Skin epidermis (tissue), 12 donors: ENCODE measurements around the gene ATP5MK.
"Not testable (repeated sequence)": the region's sequence is repeated elsewhere in the genome, so short reads cannot be mapped to it uniquely, and the experiment has no call there.

Experiments used
- H3K27ac ChIP-seq, 21 experiments: fragments of 200-600 bp; sonication (generic) in 11 of 21; one replicate each; pipeline ENCODE4 v1.5.0; 2020; ENCODE audit warnings: mild to moderate bottlenecking in 3 of 21, inconsistent platforms in 2 of 21, moderate library complexity in 2 of 21
- H3K4me3 ChIP-seq, 7 experiments: fragments of 200-600 bp; sonication (generic) in 2 of 7; one replicate each; pipeline ENCODE4 v1.5.0; 2020; ENCODE audit warnings: inconsistent platforms in 2 of 7, mild to moderate bottlenecking in 2 of 7, moderate library complexity in 1 of 7

Gene ATP5MK

DNA sequence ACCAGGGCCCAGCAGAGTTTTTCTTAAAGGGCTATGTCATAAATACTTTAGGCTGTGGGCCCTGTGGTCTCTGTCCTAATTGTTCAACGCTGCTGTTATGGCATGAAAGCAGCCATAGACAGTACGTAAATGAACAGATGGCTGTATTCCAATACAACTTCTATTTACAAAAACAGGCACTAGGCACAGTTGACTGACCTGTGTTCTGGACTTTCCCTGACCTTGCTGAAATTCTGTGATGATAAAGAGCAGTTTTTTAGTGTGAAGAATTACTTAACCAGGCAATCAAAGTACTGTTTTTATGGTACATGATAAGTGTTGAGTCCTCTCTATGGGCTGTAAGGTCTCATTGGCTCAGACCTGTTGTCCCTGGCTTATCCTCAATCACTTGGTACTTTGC is 17.3 kb upstream of the ATP5MK start:
- H3K4me3 ChIP-seq: no peak overlapping the region
- no peak overlapping the region for H3K27ac ChIP-seq

DNA sequence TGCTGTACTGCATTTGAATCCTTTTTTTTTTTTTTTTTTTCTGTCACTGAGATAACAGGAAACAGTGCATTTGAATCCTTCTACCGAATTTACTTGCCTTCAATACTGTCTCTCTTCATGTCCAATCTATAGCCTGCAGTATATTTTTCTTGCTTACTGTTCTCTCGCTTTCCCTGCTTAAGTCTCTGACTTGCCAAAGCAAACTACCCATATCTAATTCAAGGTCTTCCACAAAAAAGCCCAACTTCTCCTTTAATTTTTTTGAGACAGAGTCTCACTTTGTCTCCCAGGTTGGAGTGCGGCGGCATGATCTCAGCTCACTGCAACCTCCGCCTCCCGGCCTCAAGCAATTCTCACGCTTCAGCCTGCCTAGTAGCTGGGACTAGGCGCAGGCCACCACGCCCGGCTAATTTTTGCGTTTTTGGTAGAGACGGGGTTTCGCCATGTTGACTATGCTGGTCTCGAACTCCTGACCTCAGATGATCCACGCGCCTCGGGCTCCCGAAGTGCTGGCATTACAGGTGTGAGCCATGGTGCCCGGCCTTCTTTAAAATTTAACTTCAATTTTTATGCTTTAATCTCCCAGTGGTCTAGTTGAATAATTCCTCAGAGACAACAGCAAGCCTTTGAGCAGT is 1.0 kb upstream of the ATP5MK start:
- H3K27ac ChIP-seq: peak overlapping the region in 16 of 21 experiments; percentile 32 to 97 (median 89)
- H3K4me3 ChIP-seq: peak overlapping the region; percentile 63 to 98 (median 86)

DNA sequence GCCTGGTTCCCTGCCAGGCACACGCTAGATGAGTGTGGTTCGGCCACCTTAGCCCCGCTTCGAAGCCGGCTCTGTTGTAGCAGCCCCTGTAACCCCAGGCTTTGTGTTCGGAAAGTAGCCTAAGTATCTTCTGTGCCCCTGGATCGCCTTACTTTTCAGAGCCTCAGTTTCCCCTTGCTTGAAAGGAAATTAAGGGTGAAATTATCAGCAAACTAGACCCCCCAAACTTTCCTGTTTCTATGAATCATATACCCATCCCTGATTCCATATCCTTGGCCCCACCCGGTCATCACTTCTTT is 463 bp upstream of the ATP5MK start:
- H3K4me3 ChIP-seq: peak overlapping the region; percentile 63 to 98 (median 86)

DNA sequence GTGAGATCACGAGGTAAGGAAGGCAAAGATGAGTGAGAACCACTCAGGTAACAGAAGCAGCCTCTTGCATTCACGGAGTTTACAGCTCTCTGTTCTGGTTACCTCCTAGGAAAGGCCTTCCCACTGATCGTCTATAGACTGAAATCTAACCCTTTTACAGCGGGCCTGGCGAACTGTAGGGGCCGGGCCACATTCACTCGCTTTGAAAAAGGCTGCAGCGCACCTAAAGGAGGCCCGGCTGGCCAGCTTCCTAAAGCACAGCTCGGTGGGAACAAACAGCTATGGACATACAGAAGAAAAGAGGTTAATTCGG is 565 bp downstream of the ATP5MK start:
- Histone ChIP-seq H3K27ac (peak overlapping the region; percentile 55 to 97 (median 87)), H3K4me3 (peak overlapping the region; percentile 63 to 98 (median 86))

More for the DNA sequence above, 463 bp upstream of the ATP5MK start:
- H3K27ac ChIP-seq: peak overlapping the region in 20 of 21 experiments; percentile 32 to 97 (median 86)

DNA sequence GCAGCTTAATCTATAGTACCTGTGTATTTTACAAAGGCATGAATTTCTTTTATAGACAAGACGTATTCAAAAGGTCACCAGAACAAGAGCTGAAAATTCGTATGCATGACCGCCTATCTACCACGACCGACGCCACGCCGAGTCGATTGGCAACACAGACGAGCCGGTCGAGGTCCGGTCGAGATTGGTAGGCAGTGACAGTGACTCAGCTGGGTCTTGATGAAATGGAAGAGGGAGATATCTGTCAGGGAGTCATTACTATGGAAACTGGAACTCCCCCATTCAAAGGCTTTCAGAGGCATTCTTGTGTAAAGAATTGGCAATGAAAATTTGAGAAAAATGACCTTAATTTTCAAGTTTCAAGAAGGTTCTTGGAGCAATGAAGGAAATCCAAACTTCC is 2.1 kb downstream of the ATP5MK start:
- no peak overlapping the region for H3K4me3 ChIP-seq
- no peak overlapping the region for H3K27ac ChIP-seq

DNA sequence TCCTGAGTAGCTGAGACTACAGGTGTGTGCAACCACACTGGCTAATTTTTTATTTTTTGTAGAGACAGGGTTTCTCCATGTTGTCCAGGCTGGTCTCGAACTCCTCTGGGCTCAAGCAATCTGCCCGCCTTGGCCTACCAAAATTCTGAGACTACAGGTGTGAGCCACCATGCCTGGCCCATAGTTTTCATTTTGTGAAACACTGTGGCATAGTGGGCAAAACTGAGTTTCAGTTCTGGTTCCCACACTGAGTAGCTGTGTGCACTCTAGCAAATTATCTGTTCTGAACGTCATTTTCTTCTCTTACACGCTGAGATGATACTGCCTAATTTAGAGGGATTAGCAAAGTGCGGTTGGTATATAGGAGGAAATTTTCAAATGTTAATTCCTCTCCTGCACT is 13.5 kb downstream of the ATP5MK start:
- Histone ChIP-seq H3K27ac (no peak overlapping the region), H3K4me3 (no peak overlapping the region)

DNA sequence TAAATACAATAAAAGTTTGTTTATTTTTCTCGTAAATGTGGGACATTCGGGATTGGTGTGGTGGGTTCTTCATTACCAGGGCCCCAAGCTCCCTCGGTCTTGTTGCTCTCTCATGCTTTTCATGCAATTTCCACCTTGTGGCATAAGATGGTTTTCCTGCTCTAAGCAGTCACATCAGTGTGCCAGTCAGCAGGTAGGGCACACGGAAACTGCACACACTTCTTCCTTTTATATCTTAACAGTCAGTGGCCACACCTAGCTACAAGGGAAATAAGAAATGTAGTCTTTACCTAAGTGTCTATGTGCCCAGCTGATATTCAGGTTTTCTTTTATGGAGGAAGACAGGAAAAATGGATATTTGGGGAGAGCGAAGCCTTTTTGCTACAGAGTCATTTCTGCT is 22.0 kb downstream of the ATP5MK start:
- Histone ChIP-seq H3K4me3 (no peak overlapping the region), H3K27ac (no peak overlapping the region)

DNA sequence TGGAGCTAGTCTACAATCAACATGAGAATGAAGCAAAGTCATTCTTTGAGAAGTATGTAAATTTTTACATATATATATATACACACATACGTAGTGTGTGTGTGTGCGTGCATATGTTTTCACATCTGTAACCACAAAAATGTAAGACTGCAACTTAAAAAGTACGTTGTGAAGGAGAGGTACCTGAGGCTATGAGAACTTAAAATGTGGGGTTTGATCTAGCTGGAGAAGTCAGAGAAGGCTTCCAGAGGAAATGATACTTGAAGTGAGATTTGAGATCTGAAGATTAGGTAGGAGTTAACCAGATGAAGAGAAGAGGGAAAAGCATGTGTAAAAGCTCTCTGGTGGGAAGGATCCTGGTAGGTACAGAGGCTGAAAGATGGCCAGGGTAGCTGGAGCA is 22.7 kb downstream of the ATP5MK start:
- Histone ChIP-seq H3K4me3 (no peak overlapping the region), H3K27ac (no peak overlapping the region)

DNA sequence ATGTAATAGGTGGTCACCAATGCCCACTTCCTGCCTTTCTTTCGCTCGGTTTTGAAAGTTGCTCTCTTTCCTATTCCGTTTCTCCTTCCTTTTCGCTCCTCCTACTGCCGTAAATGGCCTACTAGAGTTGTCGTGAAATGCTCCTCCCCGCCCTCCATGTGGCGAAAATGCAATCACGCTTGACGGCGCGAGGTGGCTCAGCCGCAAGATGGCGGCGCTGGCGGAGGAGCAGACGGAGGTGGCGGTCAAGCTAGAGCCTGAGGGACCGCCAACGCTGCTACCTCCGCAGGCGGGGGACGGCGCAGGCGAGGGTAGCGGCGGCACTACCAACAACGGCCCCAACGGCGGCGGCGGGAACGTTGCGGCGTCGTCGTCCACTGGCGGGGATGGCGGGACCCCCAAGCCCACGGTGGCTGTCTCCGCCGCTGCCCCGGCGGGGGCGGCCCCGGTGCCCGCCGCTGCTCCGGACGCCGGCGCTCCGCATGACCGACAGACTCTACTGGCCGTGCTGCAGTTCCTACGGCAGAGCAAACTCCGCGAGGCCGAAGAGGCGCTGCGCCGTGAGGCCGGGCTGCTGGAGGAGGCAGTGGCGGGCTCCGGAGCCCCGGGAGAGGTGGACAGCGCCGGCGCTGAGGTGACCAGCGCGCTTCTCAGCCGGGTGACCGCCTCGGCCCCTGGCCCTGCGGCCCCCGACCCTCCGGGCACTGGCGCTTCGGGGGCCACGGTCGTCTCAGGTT is 28.3 kb downstream of the ATP5MK start, which contains the start of gene TAF5:
TSS of gene TAF5 (plus strand) at position 195 of the 737 bp plus-strand sequence. CDS start at position 209, 14 bp downstream.
- Histone ChIP-seq H3K4me3 (peak within 1 kb of the TSS; percentile 73 to 100 (median 98)), H3K27ac (peak within 1 kb of the TSS in 20 of 21 experiments; percentile 71 to 96 (median 92))

DNA sequence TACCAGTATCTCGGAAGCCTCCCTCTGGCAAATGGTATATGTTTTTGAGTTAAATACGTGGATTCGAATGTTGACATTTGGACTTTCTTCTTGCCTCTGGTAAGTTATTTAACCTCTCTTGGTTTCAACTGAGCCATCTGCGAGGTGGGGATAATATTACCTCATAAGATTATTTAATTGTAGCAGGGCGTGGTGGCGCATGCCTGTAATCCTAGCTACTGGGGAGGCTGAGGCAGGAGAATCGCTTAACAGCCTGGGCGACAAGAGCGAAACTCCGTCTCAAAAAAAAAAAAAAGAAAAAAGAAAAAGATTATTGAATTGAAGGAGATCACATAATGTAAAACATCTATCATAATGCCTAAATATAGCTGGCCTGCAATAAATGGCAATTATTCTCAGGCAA is 28.9 kb downstream of the ATP5MK start:
- H3K27ac ChIP-seq: peak overlapping the region in 19 of 21 experiments; percentile 71 to 96 (median 92)
- H3K4me3 ChIP-seq: peak overlapping the region; percentile 73 to 100 (median 98)

DNA sequence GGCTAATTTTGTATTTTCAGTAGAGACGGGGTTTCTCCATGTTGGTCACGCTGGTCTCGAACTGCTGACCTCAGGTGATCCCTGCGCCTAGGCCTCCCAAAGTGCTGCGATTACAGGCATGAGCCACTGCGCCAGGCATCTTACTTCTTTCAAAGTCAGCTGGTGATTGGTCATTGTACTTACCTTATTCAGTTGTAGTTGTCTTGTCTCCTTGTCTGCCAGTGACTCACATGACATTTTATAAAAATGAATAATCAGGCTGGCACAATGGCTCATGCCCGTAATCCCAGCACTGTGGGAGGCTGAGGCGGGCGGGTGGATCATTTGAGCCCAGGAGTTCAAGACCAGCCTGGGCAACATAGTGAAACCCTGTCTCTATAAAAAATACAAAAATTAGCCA is 35.5 kb downstream of the ATP5MK start:
- not testable (repeated sequence) for H3K4me3 ChIP-seq, H3K27ac ChIP-seq

DNA sequence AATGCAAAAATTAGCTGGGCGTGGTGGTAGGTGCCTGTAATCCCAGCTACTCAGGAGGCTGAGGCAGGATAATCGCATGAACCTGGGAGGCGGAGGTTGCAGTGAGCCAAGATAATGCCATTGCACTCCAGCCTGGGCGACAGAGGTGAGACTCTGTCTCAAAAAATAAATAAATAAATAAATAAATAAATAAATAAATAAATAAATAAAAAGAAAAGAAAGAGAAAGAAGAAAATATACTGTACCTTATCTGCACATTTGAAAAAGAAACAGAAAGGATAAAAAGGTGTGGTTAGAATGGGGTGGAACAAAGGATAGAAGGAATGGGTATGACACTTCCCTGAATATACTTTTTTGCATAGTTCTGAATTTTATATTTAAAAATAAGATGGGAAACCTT is 36.8 kb downstream of the ATP5MK start:
- not testable (repeated sequence) for H3K4me3 ChIP-seq, H3K27ac ChIP-seq

DNA sequence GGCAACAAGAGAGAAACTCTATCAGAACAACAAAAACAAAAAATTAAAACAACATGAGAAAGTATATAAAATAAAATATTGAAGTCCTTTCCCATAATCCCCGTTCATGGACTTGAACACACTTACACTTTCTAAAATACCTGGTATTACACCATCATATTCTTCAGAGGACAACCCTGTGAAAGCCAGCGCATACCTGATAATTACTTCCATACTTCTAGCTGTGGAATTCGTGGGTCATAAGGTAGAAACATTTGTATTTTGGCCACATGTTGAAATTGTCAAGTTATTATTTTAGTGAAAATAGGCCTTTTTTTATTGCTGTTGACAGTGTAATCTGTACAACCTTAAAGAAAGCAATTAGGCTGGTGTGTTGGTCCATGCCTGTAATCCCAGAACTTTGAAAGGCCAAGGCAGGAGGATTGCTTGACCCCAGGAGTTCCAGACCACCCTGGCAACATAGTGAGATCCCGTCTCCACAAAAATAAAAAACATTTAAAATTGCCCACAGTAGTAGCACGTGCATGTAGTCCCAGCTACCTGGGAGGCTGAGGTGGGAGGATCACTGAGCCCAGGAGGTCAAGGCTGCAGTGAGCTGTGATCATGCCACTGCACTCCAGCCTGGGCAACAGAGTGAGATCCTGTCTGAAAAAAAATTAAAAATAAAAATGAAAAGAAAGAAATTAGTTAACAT is 40.2 kb downstream of the ATP5MK start:
- no peak overlapping the region for H3K4me3 ChIP-seq

DNA sequence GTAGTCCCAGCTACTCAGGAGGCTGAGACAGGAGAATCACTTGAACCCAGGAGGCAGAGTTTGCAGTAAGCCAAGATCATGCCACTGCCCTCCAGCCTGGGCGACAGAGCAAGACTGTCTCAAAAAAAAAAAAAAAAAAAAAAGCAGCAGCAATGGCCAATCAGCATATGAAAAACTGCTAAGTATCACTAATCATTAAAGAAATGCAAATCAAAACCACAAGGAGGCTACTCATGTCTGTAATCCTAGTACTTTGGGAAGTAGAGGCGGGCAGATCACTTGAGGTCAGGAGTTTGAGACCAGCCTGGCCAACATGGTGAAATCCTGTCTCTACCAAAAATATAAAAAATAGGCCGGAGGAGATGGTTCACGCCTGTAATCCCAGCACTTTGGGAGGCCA is 41.7 kb downstream of the ATP5MK start:
- H3K27ac ChIP-seq, H3K4me3 ChIP-seq: not testable (repeated sequence)

More for the DNA sequence above, 40.2 kb downstream of the ATP5MK start:
- no peak overlapping the region for H3K27ac ChIP-seq

DNA sequence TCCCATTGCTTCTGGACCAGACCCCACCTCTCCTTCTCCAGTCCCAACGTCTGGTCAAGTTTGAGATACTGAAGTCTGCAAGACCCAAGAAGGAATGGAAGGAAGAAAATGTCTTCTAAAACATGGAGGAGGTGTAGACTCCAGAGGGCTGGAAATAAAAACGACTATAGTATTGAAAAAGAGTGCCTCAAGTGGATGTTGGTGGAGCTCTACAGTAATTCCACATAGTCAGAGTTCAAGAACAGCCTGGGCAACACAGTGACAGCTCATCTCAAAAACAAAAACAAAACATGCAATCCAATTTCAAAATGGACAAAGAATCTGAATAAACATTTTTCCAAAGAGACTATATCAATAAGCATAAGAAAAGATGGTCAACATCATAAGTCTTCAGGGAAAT is 43.0 kb downstream of the ATP5MK start:
- no peak overlapping the region for H3K27ac ChIP-seq
- H3K4me3 ChIP-seq: no peak overlapping the region

DNA sequence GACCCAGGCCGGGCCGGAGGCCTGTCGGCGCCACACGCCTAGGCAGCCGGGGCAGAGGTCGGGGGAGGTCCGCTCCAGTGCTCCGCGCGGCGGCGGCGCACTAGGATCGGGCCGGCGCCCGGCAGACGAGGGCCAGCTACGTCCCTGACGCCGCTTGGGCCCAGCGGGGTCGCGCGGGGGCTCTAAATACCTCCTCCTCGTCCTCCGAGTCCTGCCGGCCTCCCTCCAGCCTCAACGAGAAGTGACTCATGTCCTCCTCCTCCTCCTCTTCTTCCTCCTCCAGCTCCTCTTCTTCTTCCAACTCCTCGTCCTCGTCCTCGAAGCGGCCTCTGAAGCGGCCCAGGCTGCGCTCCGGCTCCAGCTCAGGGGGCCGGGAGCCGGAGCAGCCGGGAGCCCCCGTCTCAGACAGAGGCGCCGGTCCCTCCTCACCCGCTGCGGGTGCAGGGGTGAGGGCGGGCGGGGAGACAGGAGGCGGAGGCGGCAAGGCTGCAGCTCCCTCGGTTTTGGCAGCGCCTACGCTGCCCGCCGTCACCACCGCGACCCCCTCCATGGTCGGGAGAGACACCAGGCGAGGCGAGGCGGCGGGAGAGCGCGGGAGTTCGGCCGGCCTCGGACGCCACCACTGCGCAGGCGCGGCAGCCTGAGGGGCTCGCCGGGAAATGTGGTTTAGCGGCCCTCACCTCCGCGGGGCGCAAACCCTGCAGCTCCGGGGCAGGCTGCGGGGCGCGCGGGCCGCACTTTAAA is 45.6 kb downstream of the ATP5MK start, which contains the start of gene PCGF6:
TSS of gene PCGF6 (minus strand) at position 624 of the 744 bp plus-strand sequence. CDS start at position 550, 74 bp downstream.
- peak within 1 kb of the TSS; percentile 34 to 93 (median 85) for H3K27ac ChIP-seq
- peak within 1 kb of the TSS; percentile 67 to 93 (median 82) for H3K4me3 ChIP-seq

DNA sequence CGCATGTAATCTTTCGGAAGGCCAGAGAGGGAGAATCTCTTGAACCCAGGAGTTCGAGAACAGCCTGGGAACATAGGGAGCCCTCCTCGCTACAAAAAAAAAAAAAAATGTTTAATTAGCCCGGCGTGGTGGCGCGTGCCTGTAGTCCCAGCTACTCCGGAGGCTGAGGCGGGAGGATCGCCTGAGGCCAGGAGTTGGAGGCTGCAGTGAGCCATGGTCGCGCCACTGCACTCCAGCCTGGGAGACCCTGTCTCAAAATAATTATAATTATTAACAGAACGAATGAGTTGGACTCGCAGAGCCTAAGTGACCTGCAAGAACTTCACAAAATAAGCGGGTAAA is 46.1 kb downstream of the ATP5MK start:
- H3K4me3 ChIP-seq: peak overlapping the region; percentile 67 to 93 (median 82)
- peak overlapping the region; percentile 34 to 93 (median 85) for H3K27ac ChIP-seq
